NCI-H774 (cell line): ENCODE results near the gene PRKAG2.
A peak's percentile ranks its signal among the peaks of the same experiment; 100 is the strongest.

ENCODE experiments used
- DNase-seq: peaks from one replicate; lab custom pipeline; 2025; lab: John Stamatoyannopoulos, UW

PRKAG2 gene

DNA sequence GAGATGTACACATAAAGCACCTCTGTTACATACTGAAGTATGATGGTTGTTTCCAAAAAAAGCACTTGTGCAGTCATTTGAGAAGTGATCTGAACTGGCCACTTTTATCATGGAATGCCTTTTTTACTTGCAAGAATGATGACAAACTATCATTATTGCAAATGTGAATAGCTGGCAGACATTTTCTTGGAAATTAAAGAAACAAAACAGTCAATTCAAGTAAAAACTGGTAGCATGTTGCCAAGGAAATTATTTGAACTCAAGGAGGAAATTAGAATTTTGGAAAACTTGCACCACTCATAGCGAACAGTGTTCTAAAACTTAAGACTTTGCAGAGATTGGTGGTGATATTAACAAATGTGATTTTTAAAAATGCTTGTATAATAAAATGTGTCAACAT is 363.8 kb downstream of the PRKAG2 start:
- DNase-seq: no peak

DNA sequence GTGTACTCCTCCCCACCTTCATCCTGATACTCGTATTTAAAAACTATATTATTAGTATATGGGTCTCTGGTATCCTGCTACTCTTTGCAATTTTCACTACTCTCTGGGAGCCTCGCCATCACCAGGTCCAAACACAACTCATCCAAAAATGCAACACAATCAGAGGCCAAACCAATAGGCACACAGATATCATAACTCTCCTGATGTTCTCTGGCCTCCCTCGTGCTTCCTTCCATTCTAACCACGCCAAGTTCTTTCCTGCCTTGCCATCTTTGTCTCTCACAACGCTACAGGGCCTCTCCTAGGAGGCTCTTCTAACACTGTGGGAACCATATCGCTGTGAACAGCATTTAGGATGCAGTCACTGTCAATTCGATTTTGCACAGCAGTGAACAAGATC is 364.6 kb downstream of the PRKAG2 start:
- no peak for DNase-seq

DNA sequence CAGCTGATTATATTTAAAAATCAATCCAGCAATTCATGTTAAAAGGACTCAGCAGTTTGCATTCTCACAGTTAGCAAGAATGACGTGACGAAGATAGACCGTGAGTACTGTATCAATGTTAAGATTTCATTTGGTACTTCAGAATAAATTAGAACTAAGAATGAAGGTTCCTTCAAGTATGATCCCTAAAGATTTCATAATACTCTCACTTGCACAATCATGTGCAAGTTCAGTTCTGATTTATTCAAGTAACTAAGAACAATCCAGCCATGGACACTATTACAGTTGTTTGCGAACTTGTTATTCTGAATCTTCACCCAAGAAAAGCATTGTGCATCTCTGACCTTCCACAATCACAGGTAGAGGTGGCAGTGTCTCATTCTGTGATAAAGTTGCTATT is 365.0 kb downstream of the PRKAG2 start:
- no peak for DNase-seq

DNA sequence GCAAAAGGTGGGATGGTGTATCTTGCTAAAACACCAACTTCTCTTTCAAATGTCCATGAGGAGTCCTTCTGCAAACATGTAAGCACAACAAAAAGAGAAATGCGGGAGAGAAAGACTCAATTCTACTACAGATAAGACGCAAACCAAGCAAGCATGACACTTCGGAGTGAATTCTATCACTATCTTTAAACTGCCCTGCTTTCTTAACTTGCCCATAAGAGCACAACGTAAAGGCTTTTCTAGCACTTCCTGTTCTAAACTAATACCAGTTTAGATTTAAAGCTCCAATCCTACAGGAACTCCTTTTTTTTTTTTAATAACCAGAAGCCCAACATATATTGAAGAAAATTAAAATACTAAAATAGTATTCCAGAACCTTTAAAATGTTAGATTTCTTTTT is 365.6 kb downstream of the PRKAG2 start:
- no peak for DNase-seq

DNA sequence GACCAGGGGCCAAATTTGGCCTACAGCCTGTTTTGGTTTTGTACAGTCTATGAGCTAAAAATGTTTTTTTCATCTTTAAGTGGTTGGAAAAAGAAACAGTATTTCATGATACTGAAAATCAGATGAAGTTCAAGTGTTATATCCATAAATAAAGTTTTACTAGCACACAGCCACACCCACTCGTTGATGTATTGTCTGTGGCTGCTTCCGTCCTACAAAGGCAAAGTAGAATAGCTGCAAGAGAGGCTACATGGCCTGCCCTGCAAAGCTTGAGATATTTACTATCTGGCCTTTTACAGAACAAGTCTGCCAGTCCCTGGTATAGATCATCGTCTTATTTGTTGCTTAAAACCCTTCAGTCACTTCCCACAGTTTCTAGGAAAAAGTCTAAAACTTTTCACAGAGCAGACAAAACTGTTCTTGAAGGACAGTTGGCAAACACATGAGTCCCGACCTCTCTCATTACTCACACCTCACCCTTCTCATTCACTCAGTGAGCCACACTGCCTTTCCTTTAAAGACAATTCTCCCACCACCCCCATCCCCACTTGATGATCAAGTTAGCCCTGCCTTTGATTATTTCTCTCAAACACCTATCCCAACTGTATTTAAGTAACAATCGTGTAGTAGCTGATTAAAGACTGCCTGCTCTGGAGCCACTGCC is 367.1 kb downstream of the PRKAG2 start:
- DNase-seq: no peak

DNA sequence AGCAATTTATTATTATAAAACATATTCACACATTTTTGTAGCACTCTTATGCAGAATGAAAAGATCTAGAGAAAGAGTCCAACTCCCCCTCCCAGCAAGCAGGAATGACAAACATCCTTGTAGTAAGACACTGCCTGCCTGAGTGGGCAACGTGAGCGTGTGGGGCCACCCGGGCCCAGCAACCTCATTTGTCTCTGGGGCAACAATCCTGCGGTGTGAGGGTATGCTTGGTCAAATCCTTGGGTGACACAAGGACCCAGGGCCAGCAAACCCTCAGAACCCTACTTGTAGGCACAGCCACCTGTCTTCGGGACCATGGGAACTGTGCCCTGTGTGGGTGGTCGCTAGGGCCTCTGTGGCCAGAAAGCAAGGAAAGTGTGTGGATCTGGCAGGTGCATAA is 367.9 kb downstream of the PRKAG2 start:
- no peak for DNase-seq

DNA sequence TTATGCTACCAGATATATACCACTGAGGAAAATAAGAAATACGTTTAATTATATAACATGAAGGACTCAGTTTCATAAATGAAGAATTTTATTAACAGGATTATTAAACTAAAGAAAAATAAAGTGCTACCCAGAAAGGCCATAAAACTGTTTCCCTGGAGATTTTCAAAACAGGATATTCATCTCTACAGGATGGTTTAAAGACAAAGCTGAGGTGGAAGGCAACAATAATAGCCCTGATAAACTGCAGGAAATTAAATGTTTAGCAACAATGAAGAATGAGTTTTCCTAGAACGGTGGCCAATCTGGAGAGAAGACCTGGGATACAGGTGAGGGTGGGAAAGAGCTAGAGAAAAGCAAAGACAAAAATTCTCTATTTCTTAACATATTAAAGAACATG is 369.1 kb downstream of the PRKAG2 start:
- DNase-seq: no peak

DNA sequence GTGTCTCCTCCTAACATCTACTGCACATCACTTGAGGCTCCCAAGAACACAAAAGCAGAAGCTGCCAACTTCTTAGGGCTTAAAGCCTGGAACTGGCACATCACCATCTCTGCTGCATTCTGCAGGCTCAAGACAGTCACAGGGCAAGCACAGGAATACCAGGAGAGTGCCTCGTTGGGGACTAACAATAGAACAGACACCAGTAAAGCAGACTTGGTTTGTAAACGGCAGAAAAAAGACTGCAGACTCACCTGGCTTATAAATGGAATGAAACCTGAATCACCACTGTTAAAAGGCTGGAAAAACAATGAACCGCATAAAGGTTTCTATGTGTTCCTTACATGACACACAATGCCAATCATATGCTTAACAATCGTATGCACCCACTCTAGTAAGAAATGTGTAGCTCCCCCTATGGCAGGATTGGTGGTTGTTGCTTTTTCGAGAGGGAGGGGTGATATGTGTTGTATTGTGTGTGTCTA is 370.0 kb downstream of the PRKAG2 start:
- peak; percentile 13 for DNase-seq
